HG02981 (cell line): Measurements from ENCODE around the gene RNPC3.

ENCODE experiments used
- ATAC-seq: cut with Tn5 transposase; IDR thresholded peaks from one replicate; pipeline ENCODE4 v1.9.1; 2021; ENCODE audit warnings: mild to moderate bottlenecking, moderate library complexity; ENCODE audit not compliant: unreplicated experiment

Gene RNPC3, protein sequence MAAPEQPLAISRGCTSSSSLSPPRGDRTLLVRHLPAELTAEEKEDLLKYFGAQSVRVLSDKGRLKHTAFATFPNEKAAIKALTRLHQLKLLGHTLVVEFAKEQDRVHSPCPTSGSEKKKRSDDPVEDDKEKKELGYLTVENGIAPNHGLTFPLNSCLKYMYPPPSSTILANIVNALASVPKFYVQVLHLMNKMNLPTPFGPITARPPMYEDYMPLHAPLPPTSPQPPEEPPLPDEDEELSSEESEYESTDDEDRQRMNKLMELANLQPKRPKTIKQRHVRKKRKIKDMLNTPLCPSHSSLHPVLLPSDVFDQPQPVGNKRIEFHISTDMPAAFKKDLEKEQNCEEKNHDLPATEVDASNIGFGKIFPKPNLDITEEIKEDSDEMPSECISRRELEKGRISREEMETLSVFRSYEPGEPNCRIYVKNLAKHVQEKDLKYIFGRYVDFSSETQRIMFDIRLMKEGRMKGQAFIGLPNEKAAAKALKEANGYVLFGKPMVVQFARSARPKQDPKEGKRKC

DNA sequence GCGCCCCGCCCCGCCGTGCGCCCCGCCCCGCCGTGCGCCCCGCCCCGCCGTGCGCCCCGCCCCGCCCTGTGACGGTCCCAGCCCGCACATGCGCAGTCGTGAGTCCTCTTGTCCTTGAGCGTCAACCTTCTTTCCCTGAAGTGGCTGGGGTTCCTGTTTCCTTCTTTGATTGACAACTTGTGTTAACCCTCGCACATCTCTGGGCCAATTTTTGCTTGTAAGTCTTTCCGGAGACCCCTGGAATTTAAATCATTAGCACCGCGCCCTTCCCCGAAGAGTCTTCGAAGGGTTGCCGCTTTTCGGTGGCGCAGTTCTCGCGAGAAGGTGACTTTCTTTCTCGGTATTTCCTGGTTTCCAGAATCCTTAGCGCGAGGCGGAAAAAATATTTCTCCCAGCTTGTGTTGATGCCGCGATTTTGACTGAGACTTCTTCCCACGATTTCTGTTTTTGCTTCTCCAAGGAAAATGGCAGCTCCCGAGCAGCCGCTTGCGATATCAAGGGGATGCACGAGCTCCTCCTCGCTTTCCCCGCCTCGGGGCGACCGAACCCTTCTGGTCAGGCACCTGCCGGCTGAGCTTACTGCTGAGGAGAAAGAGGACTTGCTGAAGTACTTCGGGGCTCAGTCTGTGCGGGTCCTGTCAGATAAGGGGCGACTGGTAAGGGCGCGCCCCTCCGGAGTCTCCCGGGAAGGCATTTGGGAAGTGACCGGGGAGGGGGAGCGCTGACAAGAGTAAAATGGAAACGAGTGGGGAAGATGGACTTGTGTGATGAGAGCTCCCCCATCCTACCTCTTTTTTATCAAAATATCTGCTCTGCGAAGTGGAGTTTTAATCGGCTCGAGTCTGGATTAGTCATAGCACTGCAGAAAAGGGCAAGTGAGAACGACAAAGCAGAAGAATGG lies at the start of gene RNPC3:
RNPC3 (plus strand) TSS at position 93 of the 901 bp plus-strand sequence; CDS start at position 465, 372 bp downstream.
- peak; percentile 72 for ATAC-seq

- no peak for ATAC-seq
Measured at GRCh38 chr1:103477101-103477500, 48.4 kb upstream of the RNPC3 start.

DNA sequence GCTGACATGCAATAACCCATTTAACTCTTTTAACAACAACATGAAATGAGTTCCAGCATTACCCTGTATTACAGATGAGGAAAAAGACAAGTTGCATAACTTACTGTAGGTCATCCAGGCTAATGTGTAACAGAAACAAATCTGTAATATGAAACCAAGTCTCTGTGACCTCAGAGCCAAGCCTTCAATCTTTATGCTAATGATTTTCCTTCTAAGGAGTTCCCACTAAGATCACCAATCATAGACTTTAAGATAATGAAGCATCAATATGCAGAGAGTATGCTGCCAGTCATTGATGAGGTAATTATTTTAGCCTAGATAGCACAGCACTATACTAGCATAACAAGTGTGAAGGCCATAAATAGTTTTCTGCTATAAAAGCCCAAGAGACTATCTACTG lies 35.6 kb upstream of the RNPC3 start:
- peak; percentile 89 for ATAC-seq

GRCh38 chr1:103492003-103492625 lies 33.4 kb upstream of the RNPC3 start:
- ATAC-seq, result no peak

DNA sequence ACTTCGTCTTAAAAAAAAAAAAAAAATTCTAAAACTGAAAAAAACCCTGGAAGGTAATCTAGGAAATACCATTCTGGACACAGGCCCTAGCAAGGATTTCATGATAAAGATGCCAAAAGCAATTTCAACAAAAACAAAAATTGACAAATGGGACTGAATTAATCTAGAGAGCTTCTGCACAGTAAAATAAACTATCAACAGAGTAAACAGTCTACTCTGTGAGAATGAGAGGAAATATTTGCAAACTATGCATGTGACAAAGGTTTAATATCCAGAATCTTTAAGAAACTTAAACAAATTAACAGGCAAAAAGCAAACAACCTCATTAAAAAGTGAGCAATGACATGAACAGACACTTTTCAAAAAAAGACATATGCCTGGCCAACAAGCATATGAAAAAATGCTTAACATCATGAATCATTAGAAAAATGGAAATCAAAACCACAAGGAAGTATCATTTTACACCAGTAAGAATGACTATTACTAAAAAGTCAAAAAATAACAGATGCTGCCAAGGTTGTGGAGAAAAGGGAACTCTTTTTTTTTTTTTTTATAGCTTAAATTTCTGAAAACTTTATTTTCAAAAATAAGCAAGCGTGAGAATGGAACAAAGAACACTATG lies 29.4 kb upstream of the RNPC3 start:
- no peak for ATAC-seq

GRCh38 chr1:103497404-103497803 lies 28.1 kb upstream of the RNPC3 start:
- no peak for ATAC-seq

- no peak for ATAC-seq
Measured at GRCh38 chr1:103509250-103509649, 16.2 kb upstream of the RNPC3 start.

DNA sequence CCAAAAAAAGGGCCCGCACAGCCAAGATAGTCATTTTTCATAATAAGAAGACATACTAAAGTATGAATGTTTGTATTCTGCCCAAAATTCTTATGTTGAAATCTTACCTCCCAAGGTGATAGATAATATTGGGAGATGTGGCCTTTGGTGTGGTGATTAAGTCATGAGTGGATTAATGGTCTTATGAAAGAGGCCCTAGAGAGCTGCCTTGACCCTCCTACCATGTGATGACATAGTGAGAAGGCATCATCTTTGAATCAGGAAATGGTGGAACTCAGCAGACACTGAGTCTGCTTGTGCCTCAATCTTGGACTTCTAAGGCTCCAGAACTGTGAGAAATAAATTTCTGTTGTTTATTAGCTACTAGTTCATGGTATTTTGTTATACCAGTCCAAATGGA lies 11.8 kb upstream of the RNPC3 start:
- no peak for ATAC-seq

DNA sequence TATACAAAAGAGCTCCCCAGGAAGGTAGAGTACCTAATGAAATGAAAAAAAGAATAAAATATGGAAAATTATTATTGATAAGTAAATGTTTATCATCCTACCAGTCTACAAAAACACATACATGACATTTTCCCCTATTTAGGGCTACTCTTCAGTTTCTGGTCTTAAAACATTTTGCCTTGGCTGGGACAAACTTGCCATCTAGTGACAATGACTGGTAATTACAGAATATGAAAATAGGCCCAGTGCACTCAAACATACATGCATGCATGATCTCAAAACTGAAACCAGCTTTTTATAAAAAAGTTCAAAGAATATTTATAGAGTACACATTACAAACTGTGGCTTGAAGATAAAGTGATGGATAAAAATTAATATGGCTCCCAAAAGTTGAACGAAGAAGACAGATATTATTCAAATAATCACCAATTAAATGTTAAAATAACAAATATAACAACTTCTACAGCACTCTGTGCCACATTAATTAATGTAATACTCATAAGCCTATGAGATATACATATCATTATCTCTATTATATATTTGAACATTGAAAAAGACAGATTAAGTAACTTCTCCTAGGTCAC lies 10.5 kb upstream of the RNPC3 start:
- ATAC-seq, result peak; percentile 66

- no peak for ATAC-seq
Measured at GRCh38 chr1:103516283-103516682, 9.2 kb upstream of the RNPC3 start.

- ATAC-seq, result no peak
Measured at GRCh38 chr1:103516693-103517092, 8.8 kb upstream of the RNPC3 start.

DNA sequence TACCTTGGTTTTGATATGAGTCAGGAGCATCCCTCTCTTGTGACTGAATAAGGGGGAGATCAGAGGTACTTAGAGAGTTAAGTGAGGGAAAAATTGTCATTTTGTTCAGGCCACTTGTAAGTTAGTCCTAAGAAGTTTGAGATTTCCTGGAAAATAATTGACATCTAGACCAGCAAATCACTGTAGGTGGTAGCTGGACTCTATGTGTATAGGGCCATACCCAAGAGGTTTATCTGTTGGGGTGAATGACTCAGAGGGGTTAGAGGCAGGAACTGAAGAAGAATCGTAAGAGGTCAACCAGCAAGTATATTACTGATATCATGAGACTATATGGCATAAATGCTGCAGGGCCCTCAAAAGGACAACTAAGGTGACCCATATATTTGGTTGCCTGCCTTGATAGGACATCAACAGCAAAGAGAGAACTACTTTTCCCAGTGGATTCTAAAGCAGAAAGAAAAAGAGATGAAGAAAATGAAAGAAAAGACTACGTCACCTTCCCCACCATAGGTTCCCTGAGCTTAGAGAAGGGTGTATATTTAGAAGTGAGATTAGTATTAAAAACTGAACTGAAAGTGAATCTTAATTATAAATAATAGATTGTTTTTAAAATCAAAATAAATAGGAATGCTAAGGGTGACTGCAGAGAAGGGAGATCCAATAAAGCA lies 8.0 kb upstream of the RNPC3 start:
- peak; percentile 86 for ATAC-seq

DNA sequence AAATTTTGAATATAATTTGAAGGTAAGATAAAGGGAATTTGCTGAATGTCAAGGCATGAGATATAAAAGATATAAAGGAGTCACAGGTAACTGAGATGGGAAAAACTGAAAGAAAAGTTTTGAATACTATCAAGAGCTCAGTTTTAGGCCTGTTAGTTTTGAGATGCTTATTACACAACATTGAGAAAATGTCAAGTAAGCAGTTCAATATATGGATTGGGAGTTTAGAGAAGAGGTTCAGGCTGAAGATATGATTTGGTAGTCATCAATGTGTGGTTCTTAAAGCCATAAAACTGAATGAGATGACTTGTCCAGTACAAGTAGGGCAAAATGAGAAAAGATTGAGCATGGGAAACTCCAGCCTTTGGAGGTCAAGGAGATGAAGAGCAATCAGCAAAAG lies 4.7 kb upstream of the RNPC3 start:
- ATAC-seq, result no peak

DNA sequence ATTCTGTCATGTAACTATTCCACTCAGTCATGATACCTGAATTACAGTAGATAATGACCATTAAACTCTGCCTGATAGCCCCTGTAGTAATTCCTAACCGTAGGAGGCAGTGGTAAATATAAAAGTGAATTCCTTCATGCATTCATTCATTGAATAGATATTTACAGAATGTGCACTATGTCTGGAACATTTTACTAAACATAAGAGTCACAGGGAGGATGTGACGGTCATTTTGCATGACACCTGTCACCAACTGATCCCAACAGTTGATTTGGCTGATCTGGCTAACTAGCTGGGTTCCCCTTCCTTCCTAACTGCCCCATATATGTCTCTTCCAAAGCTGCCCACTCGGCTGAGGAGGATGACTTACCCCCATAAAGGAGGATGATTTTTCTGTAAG lies 2.2 kb upstream of the RNPC3 start:
- ATAC-seq, result no peak

- peak; percentile 46 for ATAC-seq
Measured at GRCh38 chr1:103525114-103525606, 339 bp upstream of the RNPC3 start.

GRCh38 chr1:103527331-103527730 lies 1.8 kb downstream of the RNPC3 start:
- ATAC-seq, result no peak

- ATAC-seq, result no peak
Measured at GRCh38 chr1:103529746-103530145, 4.2 kb downstream of the RNPC3 start.

DNA sequence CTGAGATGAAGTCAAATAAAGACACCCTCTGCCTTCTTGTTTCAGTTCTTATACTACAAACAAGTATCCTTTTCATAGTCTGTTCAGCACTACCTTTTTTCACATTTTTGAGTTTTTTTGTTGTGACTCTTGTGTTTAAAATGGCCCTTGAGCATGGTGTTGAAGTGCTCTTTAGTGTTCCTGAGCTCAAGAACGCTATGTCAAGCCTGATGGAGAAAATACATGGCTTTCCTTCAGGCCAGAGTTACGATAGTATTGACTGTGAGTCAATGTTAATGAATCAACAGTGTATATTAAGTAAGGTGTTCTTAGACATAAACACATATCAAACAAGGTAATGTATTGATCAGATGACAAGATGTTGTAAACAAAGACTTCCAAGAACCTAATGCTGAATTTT lies 12.7 kb downstream of the RNPC3 start:
- ATAC-seq, result no peak

- no peak for ATAC-seq
Measured at GRCh38 chr1:103541431-103541830, 15.9 kb downstream of the RNPC3 start.

DNA sequence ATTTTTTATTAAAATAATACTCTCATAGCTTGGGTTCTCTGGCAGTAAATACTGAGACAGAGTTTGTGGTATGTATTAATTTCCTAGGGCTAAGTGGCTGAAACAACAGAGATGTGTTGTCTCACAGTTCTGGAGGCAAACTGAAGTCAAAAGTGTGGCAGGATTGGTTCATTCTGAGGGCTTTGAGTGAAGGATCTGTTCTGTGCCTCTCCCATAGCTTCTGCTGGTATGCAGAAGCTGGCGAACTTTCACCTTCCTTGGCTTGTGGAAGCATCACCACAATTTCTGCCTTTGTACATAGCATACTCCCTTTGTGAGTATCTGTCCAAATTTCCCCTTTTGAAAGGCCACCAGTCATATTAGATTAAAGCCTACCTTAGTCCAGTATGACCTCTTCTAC lies 21.0 kb downstream of the RNPC3 start:
- ATAC-seq, result no peak
